Neural cell (in vitro differentiated cells): Measurements from ENCODE around the gene AK5.

Source experiments
- CTCF ChIP-seq: fragments of 450-650 bp; IDR thresholded peaks from 2 replicates; pipeline ENCODE4 v1.5.1; 2014; ENCODE audit warnings: antibody characterized with exemption, mild to moderate bottlenecking, moderate library complexity; ENCODE audit not compliant: poor library complexity, severe bottlenecking
- POLR2AphosphoS5 ChIP-seq: IDR thresholded peaks from 2 replicates; pipeline ENCODE4 v1.6.1; 2012

- TF ChIP-seq CTCF (no peak), POLR2AphosphoS5 (no peak)
These were observed 311.1 kb downstream of the AK5 start for GRCh38 chr1:77592906-77593305.
